ENCODE measurements around the gene EIF4A3.
"Not testable (repeated sequence)": the region's sequence is repeated elsewhere in the genome, so short reads cannot be mapped to it uniquely, and the experiment has no call there.

EIF4A3 gene

GRCh38 chr17:80101011-80101945, 45.6 kb downstream of the EIF4A3 start, which contains the start of gene GAA:
TSS of gene GAA (plus strand) at chr17:80101581. CDS start at chr17:80104587, 3,006 bp downstream.
- DNase-seq (ENCODE audit: low read depth in 3 of 3) = peak; percentile 70 to 80 (median 76)

GRCh38 chr17:80100035-80100323, 46.9 kb downstream of the EIF4A3 start:
- no peak for DNase-seq (ENCODE audit: low read depth in 3 of 3)

GRCh38 chr17:80099291-80100034, 47.5 kb downstream of the EIF4A3 start:
- no peak for DNase-seq (ENCODE audit: low read depth in 3 of 3)

- DNase-seq (ENCODE audit: low read depth in 3 of 3) = no peak
Observed at GRCh38 chr17:80097844-80098691, 48.9 kb downstream of the EIF4A3 start.

GRCh38 chr17:80097127-80097621, 49.8 kb downstream of the EIF4A3 start:
- no peak for DNase-seq (ENCODE audit: low read depth in 3 of 3)

GRCh38 chr17:80096561-80097021, 50.3 kb downstream of the EIF4A3 start:
- no peak for DNase-seq (ENCODE audit: low read depth in 3 of 3)

- DNase-seq (ENCODE audit: low read depth in 3 of 3) = no peak
Observed at GRCh38 chr17:80095844-80096475, 51.0 kb downstream of the EIF4A3 start.

GRCh38 chr17:80095038-80095843, 51.7 kb downstream of the EIF4A3 start:
- no peak for DNase-seq (ENCODE audit: low read depth in 3 of 3)

GRCh38 chr17:80092959-80093358, 54.0 kb downstream of the EIF4A3 start:
- DNase-seq (ENCODE audit: low read depth in 3 of 3) = no peak

GRCh38 chr17:80091376-80091775, 55.6 kb downstream of the EIF4A3 start:
- no peak for DNase-seq (ENCODE audit: low read depth in 3 of 3)

- not testable (repeated sequence) for DNase-seq (ENCODE audit: low read depth in 3 of 3)
Observed at GRCh38 chr17:80090164-80090563, 56.8 kb downstream of the EIF4A3 start.

- DNase-seq (ENCODE audit: low read depth in 3 of 3) = no peak
Observed at GRCh38 chr17:80089762-80090161, 57.2 kb downstream of the EIF4A3 start.

GRCh38 chr17:80087346-80088265, 59.3 kb downstream of the EIF4A3 start:
- DNase-seq (ENCODE audit: low read depth in 3 of 3) = no peak

GRCh38 chr17:80086616-80087015, 60.3 kb downstream of the EIF4A3 start:
- DNase-seq (ENCODE audit: low read depth in 3 of 3) = no peak

- no peak for DNase-seq (ENCODE audit: low read depth in 3 of 3)
Observed at GRCh38 chr17:80086081-80086480, 60.8 kb downstream of the EIF4A3 start.

- DNase-seq (ENCODE audit: low read depth in 3 of 3) = no peak
Observed at GRCh38 chr17:80084773-80085172, 62.2 kb downstream of the EIF4A3 start.

Data from stimulated activated CD4-positive, alpha-beta T cell treated with anti-CD3 and anti-CD28 coated beads, TNF-alpha, amount 100 ng/mL, for 24 hours (primary cell).